Skeletal muscle tissue (tissue), 4 donors: ENCODE results near the gene DBNDD1. TPM values are rescaled to one million over a fixed set of nuclear protein-coding genes. Genes with fewer than 3 reads are reported as not detected.

Experiments used
- H3K27ac ChIP-seq: one replicate; pipeline ENCODE4 v1.7.0; 2013; ENCODE audit warnings: mild to moderate bottlenecking, low read depth, low read length, inconsistent platforms
- H3K27me3 ChIP-seq, 3 donors: one replicate each; pipeline ENCODE4 v1.7.0; 2013; ENCODE audit warnings: low read length in 3 of 3; ENCODE audit not compliant: control insufficient read depth in 3 of 3, insufficient read depth in 3 of 3
- H3K36me3 ChIP-seq, 3 donors: one replicate each; pipeline ENCODE4 v1.7.0; 2013; ENCODE audit warnings: low read length in 3 of 3; ENCODE audit not compliant: control insufficient read depth in 3 of 3, insufficient read depth in 3 of 3
- H3K4me1 ChIP-seq, 3 donors: one replicate each; pipeline ENCODE4 v1.7.0; 2013; ENCODE audit warnings: low read length in 3 of 3, mild to moderate bottlenecking in 3 of 3; ENCODE audit not compliant: control insufficient read depth in 3 of 3, insufficient read depth in 3 of 3
- H3K4me3 ChIP-seq, 3 donors: one replicate each; pipeline ENCODE4 v1.7.0; 2013; ENCODE audit warnings: low read length in 3 of 3
- H3K9ac ChIP-seq, 3 donors: one replicate each; pipeline ENCODE4 v1.7.0; 2013; ENCODE audit warnings: low read length in 3 of 3, mild to moderate bottlenecking in 3 of 3, moderate library complexity in 2 of 3, low read depth in 1 of 3
- H3K9me3 ChIP-seq, 3 donors: one replicate each; pipeline ENCODE4 v1.7.0; 2013; ENCODE audit warnings: low read length in 3 of 3; ENCODE audit not compliant: control insufficient read depth in 3 of 3
- total RNA-seq: library from RNA; depleted of rRNA; stranded (reverse); fragments of >200 nt; gene quantifications from one replicate; pipeline ENCODE4 v1.2.3, GENCODE V29; 2014
- donor health status: Osteomylitis.

Gene DBNDD1
- total RNA-seq, 1 donor from 2014 or later: 3.1 TPM

- no peak overlapping the region for H3K9ac ChIP-seq
- H3K4me3 ChIP-seq: no peak overlapping the region
- H3K36me3 ChIP-seq: peaks cover 14 to 19% (median 16%) of the 10 kb centered on the region in 3 donors
- no peak overlapping the region for H3K27ac ChIP-seq
- H3K27me3 ChIP-seq: no peaks in the 10 kb centered on the region
- peaks cover 7 to 9% (median 8%) of the 10 kb centered on the region in 3 donors for H3K4me1 ChIP-seq
- H3K9me3 ChIP-seq: no peaks in the 10 kb centered on the region
These were observed 8.4 kb upstream of the DBNDD1 start for GRCh38 chr16:90027611-90028010.

GRCh38 chr16:90026135-90026534, 6.9 kb upstream of the DBNDD1 start:
- Histone ChIP-seq H3K27ac (no peak overlapping the region), H3K4me1 (peaks cover 14 to 21% (median 19%) of the 10 kb centered on the region in 3 donors), H3K36me3 (peaks cover 4 to 9% (median 6%) of the 10 kb centered on the region in 3 donors), H3K4me3 (no peak overlapping the region), H3K9ac (no peak overlapping the region), H3K9me3 (no peaks in the 10 kb centered on the region), H3K27me3 (no peaks in the 10 kb centered on the region)

- Histone ChIP-seq H3K27ac (peak overlapping the region; percentile 60), H3K27me3 (no peaks in the 10 kb centered on the region), H3K9ac (peak overlapping the region; percentile 77 to 81 (median 81)), H3K36me3 (peaks cover 0 to 1% (median 0%) of the 10 kb centered on the region in 3 donors), H3K9me3 (no peaks in the 10 kb centered on the region), H3K4me1 (peaks cover 32 to 35% (median 33%) of the 10 kb centered on the region in 3 donors), H3K4me3 (peak overlapping the region; percentile 78 to 85 (median 79))
These were observed 3.8 kb upstream of the DBNDD1 start for GRCh38 chr16:90023078-90023447.

GRCh38 chr16:90022209-90023077, 3.2 kb upstream of the DBNDD1 start:
- Histone ChIP-seq H3K36me3 (no peaks in the 10 kb centered on the region), H3K4me1 (peaks cover 32 to 38% (median 36%) of the 10 kb centered on the region in 3 donors), H3K9ac (peak overlapping the region; percentile 77 to 81 (median 81)), H3K27me3 (no peaks in the 10 kb centered on the region), H3K4me3 (peak overlapping the region; percentile 78 to 85 (median 79)), H3K27ac (peak overlapping the region; percentile 60), H3K9me3 (no peaks in the 10 kb centered on the region)

- Histone ChIP-seq H3K4me1 (peaks cover 37 to 46% (median 38%) of the 10 kb centered on the region in 3 donors), H3K27ac (peak overlapping the region; percentile 32)
These were observed 1.7 kb upstream of the DBNDD1 start for GRCh38 chr16:90020838-90021382.

GRCh38 chr16:90020260-90020837, 1.1 kb upstream of the DBNDD1 start:
- Histone ChIP-seq H3K4me3 (peak overlapping the region; percentile 58 to 61 (median 60)), H3K9ac (peak overlapping the region; percentile 7 to 79 (median 40)), H3K4me1 (peaks cover 37 to 48% (median 43%) of the 10 kb centered on the region in 3 donors), H3K27me3 (no peaks in the 10 kb centered on the region), H3K36me3 (no peaks in the 10 kb centered on the region), H3K27ac (peak overlapping the region; percentile 32), H3K9me3 (no peaks in the 10 kb centered on the region)

More at GRCh38 chr16:90020838-90021382, 1.7 kb upstream of the DBNDD1 start:
- no peaks in the 10 kb centered on the region for H3K36me3 ChIP-seq
- H3K27me3 ChIP-seq: no peaks in the 10 kb centered on the region
- H3K4me3 ChIP-seq: peak overlapping the region in 2 of 3 donors; percentile 31 to 61
- H3K9me3 ChIP-seq: no peaks in the 10 kb centered on the region
- peak overlapping the region in 2 of 3 donors; percentile 7 to 79 for H3K9ac ChIP-seq

- Histone ChIP-seq H3K4me3 (peak overlapping the region; percentile 58 to 61 (median 60)), H3K27me3 (no peaks in the 10 kb centered on the region), H3K9ac (peak overlapping the region; percentile 51 to 79 (median 73)), H3K9me3 (no peaks in the 10 kb centered on the region), H3K27ac (peak overlapping the region; percentile 64), H3K36me3 (no peaks in the 10 kb centered on the region), H3K4me1 (peaks cover 37 to 48% (median 43%) of the 10 kb centered on the region in 3 donors)
These were observed 445 bp upstream of the DBNDD1 start for GRCh38 chr16:90019543-90020259.

- Histone ChIP-seq H3K27me3 (no peaks in the 10 kb centered on the region), H3K27ac (peak overlapping the region; percentile 36), H3K9ac (peak overlapping the region in 2 of 3 donors; percentile 59 to 68), H3K4me1 (peaks cover 36 to 46% (median 41%) of the 10 kb centered on the region in 3 donors), H3K9me3 (no peaks in the 10 kb centered on the region), H3K36me3 (no peaks in the 10 kb centered on the region), H3K4me3 (peak overlapping the region; percentile 48 to 69 (median 63))
These were observed 982 bp downstream of the DBNDD1 start for GRCh38 chr16:90018297-90018651.

GRCh38 chr16:90016339-90016950, 2.8 kb downstream of the DBNDD1 start:
- no peaks in the 10 kb centered on the region for H3K36me3 ChIP-seq
- no peak overlapping the region for H3K27ac ChIP-seq
- peak overlapping the region in 1 of 3 donors; percentile 8 for H3K9ac ChIP-seq
- peaks cover 31 to 40% (median 34%) of the 10 kb centered on the region in 3 donors for H3K4me1 ChIP-seq
- no peaks in the 10 kb centered on the region for H3K27me3 ChIP-seq
- no peak overlapping the region for H3K4me3 ChIP-seq
- no peaks in the 10 kb centered on the region for H3K9me3 ChIP-seq
